Placental pericyte (primary cell): ENCODE results near the gene BCL7C. TPM values are rescaled to one million over a fixed set of nuclear protein-coding genes. Genes with fewer than 3 reads are reported as not detected.

Source experiments
- small RNA-seq: library from RNA; depleted of rRNA; stranded (forward); fragments of <200 nt; gene quantifications from one replicate; pipeline ENCODE3, GENCODE V24; 2012; ENCODE audit warnings: low replicate concordance
- total RNA-seq: library from RNA; depleted of rRNA; stranded (reverse); fragments of >200 nt; gene quantifications from 2 replicates; pipeline ENCODE4 v1.2.3, GENCODE V29; 2012

Gene BCL7C
- 14.7 and 46.8 TPM in 2 replicates for total RNA-seq

DNA sequence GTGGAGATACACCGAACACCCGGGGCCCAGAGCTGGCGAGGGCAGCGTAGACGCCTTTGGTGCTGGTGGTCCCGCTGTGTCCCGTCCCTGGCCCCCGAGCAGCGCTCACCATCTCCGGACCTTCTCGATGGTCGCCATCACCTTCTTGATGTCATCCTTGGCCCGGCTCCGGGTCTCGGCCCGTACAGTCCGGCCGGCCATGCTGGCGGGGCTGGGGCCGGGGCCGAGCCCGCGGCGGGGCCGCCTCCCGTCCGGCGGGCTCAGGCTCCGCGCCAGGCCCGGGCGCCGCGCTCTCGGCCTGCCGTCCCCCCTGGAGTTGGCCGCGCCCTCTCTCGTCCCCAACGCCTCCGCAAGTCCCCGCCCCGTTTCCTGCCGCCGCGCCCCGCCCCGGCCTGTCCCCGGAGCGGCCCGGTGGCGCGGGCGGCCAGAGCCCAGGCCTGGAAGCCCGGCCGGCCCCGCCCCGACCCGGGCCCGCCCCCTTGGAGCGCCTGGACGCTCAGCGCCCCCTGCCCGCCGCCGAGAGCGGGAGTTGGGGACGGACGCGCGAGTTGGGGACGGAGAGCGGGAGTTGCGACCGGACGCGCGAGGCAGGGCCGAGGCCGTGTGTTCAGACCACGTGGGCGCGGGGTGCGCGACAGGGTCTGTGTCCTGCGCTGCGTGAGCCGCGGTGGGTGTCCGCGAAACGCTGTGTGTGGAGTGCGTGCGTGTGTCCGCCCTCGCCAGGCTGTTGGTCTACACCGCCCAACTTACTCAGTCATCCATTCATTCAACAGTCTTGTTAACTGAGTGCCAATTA is at the start of gene BCL7C:
Gene BCL7C (minus strand): TSS at position 334 of the 796 bp plus-strand sequence. CDS start 133 bp downstream, at position 201.

DNA sequence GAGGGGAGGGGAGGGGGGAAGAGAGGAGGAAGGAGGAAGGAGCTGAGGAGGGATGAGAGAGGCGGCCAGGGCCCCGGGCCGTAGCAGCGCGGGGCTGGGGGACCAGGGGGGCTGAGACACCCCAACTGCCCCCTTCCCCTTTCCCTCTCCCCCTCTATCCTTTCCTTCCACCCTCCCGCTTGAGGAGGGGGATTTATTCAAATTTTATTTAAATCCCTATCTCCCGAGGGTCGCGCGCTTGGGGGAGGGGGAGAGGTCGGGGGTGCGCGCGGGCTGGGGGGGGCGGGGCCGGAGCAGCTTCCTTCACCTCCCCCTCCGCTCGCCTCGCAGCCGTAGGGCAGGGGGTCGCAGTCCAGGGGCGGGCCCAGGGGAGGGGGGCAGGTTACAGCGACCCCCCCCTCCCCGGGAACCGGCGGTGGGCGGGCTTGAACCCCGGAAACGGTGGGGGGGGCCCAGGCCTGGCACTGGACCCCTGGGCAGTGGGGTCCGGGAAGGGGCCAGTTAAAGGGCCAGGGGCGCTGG is 29.7 kb upstream of the BCL7C start, which contains the start of gene FBXL19:
Gene FBXL19 (plus strand): TSS at position 19 of the 522 bp plus-strand sequence. CDS start 2,183 bp downstream, outside the sequence.

GRCh38 chr16:30896261-30896888 is 2.5 kb upstream of the BCL7C start, which contains the start of gene CTF1:
CTF1 (plus strand) TSS chr16:30896614; CDS start chr16:30896644, 30 bp downstream.

Small RNA genes lying within 50 kb of the gene (small RNA-seq; reads per million reads assigned to genes)
- gene MIR4519 (not detected), gene MIR762 (not detected)

Other genes with a start within 250 kb of the BCL7C start
- 7.2 and 18.9 TPM in 2 replicates for gene PRR14, start 243.1 kb downstream of the BCL7C start, total RNA-seq
- gene FBRS, start 235.6 kb downstream of the BCL7C start, total RNA-seq, result 25.8 and 34.4 TPM in 2 replicates
- gene SRCAP, start 194.9 kb downstream of the BCL7C start, total RNA-seq, result 16.2 and 30.4 TPM in 2 replicates
- gene PHKG2, start 145.7 kb downstream of the BCL7C start, total RNA-seq, result 29.1 and 30.1 TPM in 2 replicates
- gene CFAP119, start 132.0 kb downstream of the BCL7C start, total RNA-seq, result 2.2 and 4.9 TPM in 2 replicates
- 76.2 and 111 TPM in 2 replicates for gene RNF40, start 131.8 kb downstream of the BCL7C start, total RNA-seq
- gene ZNF629, start 106.9 kb downstream of the BCL7C start, total RNA-seq, result 16.4 and 18.6 TPM in 2 replicates
- 2.0 and 4.4 TPM in 2 replicates for gene CTF1, start 2.5 kb upstream of the BCL7C start, total RNA-seq
- 15.1 and 34.9 TPM in 2 replicates for gene FBXL19, start 29.5 kb upstream of the BCL7C start, total RNA-seq
- gene ORAI3, start 55.0 kb upstream of the BCL7C start, total RNA-seq, result 35.5 and 84.9 TPM in 2 replicates
- 5.0 and 5.2 TPM in 2 replicates for gene SETD1A, start 63.7 kb upstream of the BCL7C start, total RNA-seq
- gene HSD3B7, start 91.1 kb upstream of the BCL7C start, total RNA-seq, result 7.0 and 37.9 TPM in 2 replicates
- 1.1 and 3.0 TPM in 2 replicates for gene STX1B, start 116.6 kb upstream of the BCL7C start, total RNA-seq
- 24.8 and 42.5 TPM in 2 replicates for gene STX4, start 139.5 kb upstream of the BCL7C start, total RNA-seq
- 21.7 and 31.2 TPM in 2 replicates for gene ZNF668, start 180.2 kb upstream of the BCL7C start, total RNA-seq
- gene ZNF646, start 180.3 kb upstream of the BCL7C start, total RNA-seq, result 17.5 and 18.2 TPM in 2 replicates
- gene PRSS53, start 194.9 kb upstream of the BCL7C start, total RNA-seq, result 0.88 and 2.0 TPM in 2 replicates
- 69.2 and 82.9 TPM in 2 replicates for gene VKORC1, start 200.7 kb upstream of the BCL7C start, total RNA-seq
- 51.0 and 56.0 TPM in 2 replicates for gene BCKDK, start 214.3 kb upstream of the BCL7C start, total RNA-seq
- gene KAT8, start 223.6 kb upstream of the BCL7C start, total RNA-seq, result 35.0 and 35.4 TPM in 2 replicates
- not detected in 2 replicates for gene PRSS8, start 241.7 kb upstream of the BCL7C start, total RNA-seq